Urinary bladder (tissue), 4 donors: ENCODE results near the gene LMNTD1. TPM values are rescaled to one million over a fixed set of nuclear protein-coding genes. Genes with fewer than 3 reads are reported as not detected.

ENCODE experiments used
- DNase-seq: peaks from one replicate; pipeline ENCODE4 v3.0.0-alpha.2; 2015; ENCODE audit errors: extremely low spot score
- H3K27ac ChIP-seq: one replicate; pipeline ENCODE4 v1.5.1; 2013; ENCODE audit warnings: low read depth, mild to moderate bottlenecking, moderate library complexity
- H3K36me3 ChIP-seq: one replicate; pipeline ENCODE4 v1.6.1; 2013; ENCODE audit warnings: mild to moderate bottlenecking, moderate library complexity; ENCODE audit not compliant: insufficient read depth
- H3K4me1 ChIP-seq: one replicate; pipeline ENCODE4 v1.6.1; 2013; ENCODE audit warnings: mild to moderate bottlenecking, moderate library complexity; ENCODE audit not compliant: insufficient read depth
- H3K4me3 ChIP-seq: one replicate; pipeline ENCODE4 v1.5.1; 2013; ENCODE audit warnings: low read depth, low read length
- WGBS: extraction: QIAGEN DNeasy Blood & Tissue Kit; methylation state at CpG from one replicate; pipeline ENCODE4 v1.1.7; 2013; 5-methylcytosine and 5-hydroxymethylcytosine counted together
- polyA plus RNA-seq: library from polyadenylated mRNA; stranded (reverse); fragments of 200-250 nt; gene quantifications from one replicate; pipeline ENCODE4 v1.2.3, GENCODE V29; 2013
- total RNA-seq: library from RNA; depleted of rRNA; stranded (reverse); fragments of >200 nt; gene quantifications from one replicate; pipeline ENCODE4 v1.2.3, GENCODE V29; 2014
- donor health status: healthy with polysubstance abuse.
- donor health status: healthy.

LMNTD1 gene
- total and polyA plus RNA-seq, 2 donors = 0.11 to 2.3 TPM

GRCh38 chr12:25578411-25579143, 25.5 kb upstream of the LMNTD1 start:
- no peaks in the 10 kb centered on the region for H3K4me1 ChIP-seq
- no peaks in the 10 kb centered on the region for H3K36me3 ChIP-seq
- no peak for DNase-seq
- 90% methylated on average over 2 of the region's 2 CpGs for WGBS
- H3K4me3 ChIP-seq = no peak overlapping the region
- H3K27ac ChIP-seq = no peak overlapping the region

DNA sequence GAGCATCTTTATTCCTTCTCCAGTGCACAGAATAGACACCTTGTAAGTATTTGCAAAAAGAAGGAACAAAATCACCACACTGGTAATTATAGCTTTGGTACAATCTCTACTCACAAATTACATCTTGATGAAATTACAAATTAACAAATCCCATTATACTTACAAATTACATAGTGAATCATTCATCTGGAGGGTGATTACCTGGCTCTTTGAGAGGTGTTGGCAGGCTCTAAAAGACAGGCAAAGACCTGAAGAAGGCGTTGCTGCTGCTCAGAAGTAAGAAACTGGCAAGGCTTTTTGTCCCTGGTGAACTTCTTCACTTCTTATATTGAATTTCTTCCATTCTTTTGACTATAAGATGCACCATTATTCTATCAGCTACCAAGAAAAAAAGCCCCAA, 21.7 kb upstream of the LMNTD1 start:
- 84% methylated on average over 1 of the region's 1 CpG for WGBS
- Histone ChIP-seq H3K36me3 (no peaks in the 10 kb centered on the region), H3K4me1 (no peaks in the 10 kb centered on the region), H3K4me3 (no peak overlapping the region), H3K27ac (no peak overlapping the region)
- no peak for DNase-seq

- no peaks in the 10 kb centered on the region for H3K4me1 ChIP-seq
- H3K36me3 ChIP-seq = no peaks in the 10 kb centered on the region
- H3K4me3 ChIP-seq = no peak overlapping the region
- DNase-seq = no peak
- 81% methylated on average over 4 of the region's 4 CpGs for WGBS
- no peak overlapping the region for H3K27ac ChIP-seq
These were observed 20.3 kb upstream of the LMNTD1 start for GRCh38 chr12:25573346-25573745.

- DNase-seq = no peak
- Histone ChIP-seq H3K27ac (no peak overlapping the region), H3K4me3 (no peak overlapping the region), H3K36me3 (no peaks in the 10 kb centered on the region), H3K4me1 (no peaks in the 10 kb centered on the region)
- 75% methylated on average over 1 of the region's 1 CpG for WGBS
These were observed 17.3 kb upstream of the LMNTD1 start for GRCh38 chr12:25570418-25570817.

- Histone ChIP-seq H3K27ac (no peak overlapping the region), H3K4me3 (no peak overlapping the region), H3K4me1 (no peaks in the 10 kb centered on the region), H3K36me3 (no peaks in the 10 kb centered on the region)
- WGBS = 86% methylated on average over 8 of the region's 8 CpGs
- no peak for DNase-seq
These were observed 13.3 kb upstream of the LMNTD1 start for GRCh38 chr12:25566202-25566949.

DNA sequence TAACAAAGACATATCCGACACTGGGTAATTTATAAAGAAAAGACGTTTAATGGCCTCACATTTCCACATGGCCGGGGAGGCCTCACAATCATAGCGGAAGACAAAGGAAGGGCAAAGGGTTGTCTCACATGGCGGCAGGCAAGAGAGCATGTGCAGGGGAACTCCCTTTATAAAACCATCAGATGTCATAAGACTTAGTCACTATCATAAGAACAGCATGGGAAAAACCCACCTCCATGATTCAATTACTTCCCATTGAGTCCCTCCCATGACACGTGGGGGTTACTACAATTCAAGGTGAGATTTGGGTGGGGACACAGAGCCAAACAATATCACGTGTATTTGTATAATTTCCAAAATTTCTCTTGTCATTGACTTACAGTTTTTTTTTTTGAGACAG, 5.5 kb upstream of the LMNTD1 start:
- WGBS = 94% methylated on average over 7 of the region's 7 CpGs
- DNase-seq = no peak

DNA sequence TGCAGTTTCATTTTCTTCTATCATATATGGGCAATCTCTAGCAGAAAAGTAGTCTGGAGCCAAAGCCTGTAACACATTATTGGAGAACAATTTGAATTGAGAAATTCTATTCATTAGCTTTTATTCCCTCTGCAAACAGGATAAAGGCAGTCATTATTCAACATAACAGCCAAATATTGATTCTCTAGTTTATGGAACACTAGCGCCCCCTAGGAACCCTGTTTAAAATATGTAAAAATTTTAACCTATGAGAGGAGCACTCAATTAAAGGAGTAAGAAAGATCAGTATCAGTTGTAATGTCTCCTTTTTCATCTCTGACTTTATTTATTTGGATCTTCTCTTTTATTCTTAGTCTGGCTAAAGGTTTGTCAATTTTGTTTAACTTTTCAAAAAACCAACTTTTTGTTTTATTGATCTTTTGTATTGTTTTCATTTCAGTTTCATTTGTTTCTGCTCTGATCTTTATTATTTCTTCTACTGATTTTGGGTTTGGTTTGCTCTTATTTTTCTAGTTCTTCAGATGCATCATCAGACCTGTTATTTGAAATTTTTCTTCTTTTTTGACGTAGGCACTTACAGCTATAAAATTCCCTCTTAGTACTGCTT, 4.8 kb upstream of the LMNTD1 start:
- 27% methylated on average over 2 of the region's 2 CpGs for WGBS
- Histone ChIP-seq H3K27ac (no peak overlapping the region), H3K36me3 (no peaks in the 10 kb centered on the region), H3K4me3 (no peak overlapping the region), H3K4me1 (no peaks in the 10 kb centered on the region)
- no peak for DNase-seq

More for the DNA sequence above, 5.5 kb upstream of the LMNTD1 start:
- no peaks in the 10 kb centered on the region for H3K4me1 ChIP-seq
- H3K36me3 ChIP-seq = no peaks in the 10 kb centered on the region
- H3K4me3 ChIP-seq = no peak overlapping the region
- no peak overlapping the region for H3K27ac ChIP-seq

DNA sequence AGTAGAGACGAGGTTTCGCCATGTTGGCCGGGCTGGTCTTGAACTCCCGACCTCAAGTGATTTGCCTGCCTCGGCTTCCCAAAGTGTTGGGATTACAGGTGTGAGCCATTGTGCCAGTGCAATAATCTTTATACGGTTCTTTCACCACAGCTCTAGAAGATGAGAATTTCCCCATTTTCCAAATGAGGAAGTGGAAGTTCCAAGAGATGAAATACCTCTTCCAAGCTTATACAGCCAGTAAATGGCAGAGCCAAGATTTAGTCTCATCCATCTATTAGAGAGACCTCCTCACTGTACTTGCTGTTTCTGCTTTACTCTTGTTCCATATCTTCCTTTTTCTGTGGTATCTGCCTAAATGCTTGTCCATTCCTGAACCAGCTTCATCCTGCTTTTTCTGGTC, 3.1 kb upstream of the LMNTD1 start:
- H3K36me3 ChIP-seq = no peaks in the 10 kb centered on the region
- H3K27ac ChIP-seq = no peak overlapping the region
- no peak overlapping the region for H3K4me3 ChIP-seq
- 94% methylated on average over 6 of the region's 6 CpGs for WGBS
- H3K4me1 ChIP-seq = no peaks in the 10 kb centered on the region
- no peak for DNase-seq

DNA sequence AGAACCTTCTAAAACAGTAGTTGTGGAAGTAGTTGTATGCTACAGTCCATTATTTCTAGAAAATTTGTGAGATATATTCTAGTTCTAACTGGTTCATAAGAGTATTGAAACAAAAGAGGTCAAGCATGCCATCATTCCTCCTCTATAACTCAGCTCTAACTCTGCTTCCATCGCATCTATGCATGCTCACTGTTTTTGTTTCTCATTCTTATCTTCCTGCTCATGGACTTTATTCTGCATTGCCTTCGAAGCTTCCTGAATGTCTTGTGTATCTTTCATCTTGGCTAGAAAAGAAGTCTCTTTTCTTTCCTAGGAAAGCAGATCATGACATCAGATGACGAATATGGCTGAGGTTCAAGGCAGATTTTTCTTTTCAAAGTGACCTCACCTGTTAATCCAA, 402 bp downstream of the LMNTD1 start:
- no peaks in the 10 kb centered on the region for H3K36me3 ChIP-seq
- WGBS = 76% methylated on average over 3 of the region's 3 CpGs
- H3K27ac ChIP-seq = no peak overlapping the region
- DNase-seq = no peak
- H3K4me3 ChIP-seq = no peak overlapping the region
- no peaks in the 10 kb centered on the region for H3K4me1 ChIP-seq

DNA sequence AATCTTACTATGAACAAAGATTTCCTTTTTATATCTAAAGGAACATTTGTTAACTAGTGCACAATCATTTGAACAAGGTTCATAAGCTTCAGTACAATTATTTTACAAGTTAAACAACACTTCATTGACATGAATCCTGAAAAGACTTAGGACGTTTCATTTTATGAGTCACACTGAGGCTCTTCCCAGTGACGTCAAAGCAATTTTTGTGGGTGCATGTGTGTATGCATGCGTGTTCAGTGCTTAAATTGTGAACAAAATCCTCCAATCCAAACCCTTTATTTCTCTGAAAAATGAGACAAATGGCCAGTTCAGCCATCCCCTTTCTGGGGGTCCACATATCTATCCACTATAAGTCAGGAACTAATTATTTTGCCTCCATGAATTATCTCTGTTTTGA, 2.9 kb downstream of the LMNTD1 start:
- WGBS = 68% methylated on average over 3 of the region's 3 CpGs
- no peak for DNase-seq
- H3K36me3 ChIP-seq = no peaks in the 10 kb centered on the region
- H3K27ac ChIP-seq = no peak overlapping the region
- no peak overlapping the region for H3K4me3 ChIP-seq
- no peaks in the 10 kb centered on the region for H3K4me1 ChIP-seq

DNA sequence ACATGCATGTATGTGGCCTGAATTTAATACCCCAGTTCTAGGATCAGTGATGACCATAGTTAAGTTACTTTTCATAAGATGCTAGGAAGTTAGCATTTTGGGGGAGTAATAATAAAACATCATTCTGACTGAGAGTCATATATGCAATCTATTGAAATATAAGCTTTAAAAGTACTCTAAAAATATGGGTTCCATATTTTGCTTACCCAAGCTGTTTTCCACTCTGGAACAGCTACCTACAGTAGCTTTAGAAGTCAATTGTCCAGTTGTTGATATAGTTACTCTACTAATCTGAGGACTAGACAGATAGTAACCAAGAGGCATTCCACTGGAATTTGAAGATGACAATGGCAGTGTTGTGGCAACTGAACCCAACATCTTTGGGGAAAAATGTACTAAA, 4.0 kb downstream of the LMNTD1 start:
- H3K4me1 ChIP-seq = no peaks in the 10 kb centered on the region
- no peak for DNase-seq
- no peaks in the 10 kb centered on the region for H3K36me3 ChIP-seq
- no peak overlapping the region for H3K4me3 ChIP-seq
- no peak overlapping the region for H3K27ac ChIP-seq

- no peak overlapping the region for H3K4me3 ChIP-seq
- H3K4me1 ChIP-seq = no peaks in the 10 kb centered on the region
- no peak for DNase-seq
- 71% methylated on average over 2 of the region's 2 CpGs for WGBS
- H3K36me3 ChIP-seq = no peaks in the 10 kb centered on the region
- H3K27ac ChIP-seq = no peak overlapping the region
These were observed 6.8 kb downstream of the LMNTD1 start for GRCh38 chr12:25546318-25546717.

DNA sequence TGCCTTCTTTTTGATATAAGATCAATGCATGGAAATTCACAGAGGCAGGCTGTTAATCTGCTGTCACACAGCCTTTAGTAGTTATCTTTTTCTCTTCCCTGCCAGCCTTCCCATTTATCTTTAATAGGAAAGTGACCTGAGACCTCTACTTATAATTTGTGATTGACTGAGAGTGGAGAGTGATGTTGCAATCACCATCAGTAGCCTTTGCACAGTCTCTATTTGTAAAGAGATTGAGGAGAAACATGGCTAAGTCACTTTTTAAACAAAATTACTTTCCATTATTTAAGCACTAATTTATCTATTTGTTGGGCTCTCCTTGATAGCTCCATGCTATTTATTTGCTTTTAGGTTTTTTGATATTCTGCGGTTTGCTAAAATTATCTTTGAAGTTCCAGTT, 19.9 kb downstream of the LMNTD1 start:
- 93% methylated on average over 1 of the region's 1 CpG for WGBS
- Histone ChIP-seq H3K4me3 (no peak overlapping the region), H3K36me3 (no peaks in the 10 kb centered on the region), H3K27ac (no peak overlapping the region), H3K4me1 (no peaks in the 10 kb centered on the region)
- no peak for DNase-seq

DNA sequence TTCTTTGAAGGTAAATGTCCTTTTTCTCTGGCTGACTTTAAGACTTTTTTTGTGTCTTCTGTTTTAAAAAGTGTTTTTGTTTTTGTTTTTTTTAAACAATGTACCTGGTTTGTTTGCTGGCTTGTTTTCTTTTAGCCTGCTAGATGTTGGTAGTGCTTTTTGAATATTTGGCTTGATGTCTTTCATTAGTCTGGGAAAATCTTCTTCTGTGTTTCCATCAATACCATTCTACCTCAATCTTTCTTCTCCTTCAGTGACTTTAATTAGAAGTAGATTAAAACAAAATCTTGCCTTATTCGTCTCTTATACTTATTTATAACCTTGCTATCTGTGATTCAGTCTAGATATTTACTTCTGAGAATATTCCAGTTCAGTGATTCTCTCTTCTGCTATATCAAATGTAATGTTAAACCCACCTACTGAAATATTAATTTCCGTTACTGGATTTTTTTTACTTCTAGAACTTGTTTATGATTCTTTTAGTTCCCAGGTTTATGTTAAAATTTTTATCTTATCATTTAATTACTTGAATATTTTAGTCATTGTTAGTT, 21.5 kb downstream of the LMNTD1 start:
- Histone ChIP-seq H3K4me3 (no peak overlapping the region), H3K4me1 (no peaks in the 10 kb centered on the region), H3K27ac (no peak overlapping the region), H3K36me3 (no peaks in the 10 kb centered on the region)
- no peak for DNase-seq
- 45% methylated on average over 2 of the region's 2 CpGs for WGBS
